PC-9 (cell line): ENCODE measurements around the gene TBC1D22A. TPM values are rescaled to one million over a fixed set of nuclear protein-coding genes. Genes with fewer than 3 reads are reported as not detected.

Experiments
- BruUV-seq: library from RNA; stranded (reverse); fragments of 400-500 nt; replicated peaks from 2 replicates; lab custom pipeline; 2021; lab: Mats Ljungman, UMichigan
- CTCF ChIA-PET: fragments of 300-600 bp; sonication (Branson Sonifier 250); formaldehyde crosslinking; loops from one replicate; lab custom pipeline; 2022; ENCODE audit warnings: antibody characterized with exemption; lab: Charles Lee
- POLR2A ChIA-PET: fragments of 300-600 bp; sonication (Branson Sonifier 250); formaldehyde crosslinking; loops from one replicate; lab custom pipeline; 2022; ENCODE audit warnings: antibody characterized with exemption; ENCODE audit not compliant: unreplicated experiment; lab: Charles Lee
- DNase-seq, 2 experiments: peaks; one replicate each; pipeline versions ENCODE4 v3.0.0 to v3.0.0-alpha.2; 2015 to 2022; ENCODE audit warnings: mixed read lengths in 1 of 2
- H2AFZ ChIP-seq: fragments of 200-600 bp; sonication (generic); 2 replicates; pipeline ENCODE4 v1.8.1; 2017; ENCODE audit warnings: antibody characterized with exemption
- H3F3A ChIP-seq: fragments of 200-600 bp; sonication (generic); 2 replicates; pipeline ENCODE4 v1.8.1; 2017; ENCODE audit warnings: antibody characterized with exemption, mild to moderate bottlenecking, low read depth; ENCODE audit not compliant: insufficient read depth
- H3K27ac ChIP-seq: fragments of 200-600 bp; sonication (generic); 2 replicates; pipeline ENCODE4 v1.6.1; 2016; ENCODE audit warnings: mixed run types
- H3K27me3 ChIP-seq: fragments of 200-600 bp; sonication (generic); 2 replicates; pipeline ENCODE4 v1.6.1; 2016; ENCODE audit warnings: low read depth, mixed run types; ENCODE audit not compliant: insufficient read depth
- H3K36me3 ChIP-seq: fragments of 200-600 bp; sonication (generic); 2 replicates; pipeline ENCODE4 v1.6.1; 2016; ENCODE audit warnings: low read depth, mixed run types
- H3K4me1 ChIP-seq: fragments of 200-600 bp; sonication (generic); replicated peaks from 2 replicates; pipeline ENCODE4 v1.6.1; 2016; ENCODE audit warnings: mixed run types; ENCODE audit not compliant: insufficient read depth
- H3K4me2 ChIP-seq: fragments of 200-600 bp; sonication (generic); 2 replicates; pipeline ENCODE4 v1.6.1; 2017; ENCODE audit warnings: mixed run types
- H3K4me3 ChIP-seq: fragments of 200-600 bp; sonication (generic); 2 replicates; pipeline ENCODE4 v1.6.1; 2016; ENCODE audit warnings: mixed run types
- H3K79me2 ChIP-seq: fragments of 200-600 bp; sonication (generic); 2 replicates; pipeline ENCODE4 v1.6.1; 2017; ENCODE audit warnings: low read depth, mixed run types
- H3K9me2 ChIP-seq: fragments of 200-600 bp; sonication (generic); 2 replicates; pipeline ENCODE4 v1.8.1; 2017; ENCODE audit warnings: mild to moderate bottlenecking; ENCODE audit not compliant: insufficient read depth
- H3K9me3 ChIP-seq: fragments of 200-600 bp; sonication (generic); 2 replicates; pipeline ENCODE4 v1.8.1; 2016; ENCODE audit warnings: low read depth; ENCODE audit not compliant: insufficient read depth
- H4K20me1 ChIP-seq: fragments of 200-600 bp; sonication (generic); 2 replicates; pipeline ENCODE4 v1.8.1; 2017; ENCODE audit not compliant: insufficient read depth
- EZH2 ChIP-seq: fragments of 200-600 bp; sonication (generic); IDR thresholded peaks from 2 replicates; pipeline ENCODE4 v1.8.0; 2017; ENCODE audit warnings: antibody characterized with exemption, low read depth
- intact Hi-C: fragments of 100-400 bp; cut with micrococcal nuclease; formaldehyde crosslinking; loops from one replicate; pipeline ENCODE4 v1.10.0; 2022; ENCODE audit not compliant: unreplicated experiment
- total RNA-seq: library from RNA; stranded (reverse); gene quantifications from 2 replicates; pipeline ENCODE4 v1.2.3, GENCODE V29; 2021
- TF ChIP-seq, protein P1 (sequence below): fragments of 200-600 bp; sonication (generic); conservative IDR thresholded peaks from 2 replicates; pipeline ENCODE4 v1.6.1; 2017; ENCODE audit warnings: mixed run types, antibody characterized with exemption, mild to moderate bottlenecking, moderate library complexity

The TBC1D22A gene
- total RNA-seq, 1 experiment from 2014 or later: 40.3 TPM

DNA sequence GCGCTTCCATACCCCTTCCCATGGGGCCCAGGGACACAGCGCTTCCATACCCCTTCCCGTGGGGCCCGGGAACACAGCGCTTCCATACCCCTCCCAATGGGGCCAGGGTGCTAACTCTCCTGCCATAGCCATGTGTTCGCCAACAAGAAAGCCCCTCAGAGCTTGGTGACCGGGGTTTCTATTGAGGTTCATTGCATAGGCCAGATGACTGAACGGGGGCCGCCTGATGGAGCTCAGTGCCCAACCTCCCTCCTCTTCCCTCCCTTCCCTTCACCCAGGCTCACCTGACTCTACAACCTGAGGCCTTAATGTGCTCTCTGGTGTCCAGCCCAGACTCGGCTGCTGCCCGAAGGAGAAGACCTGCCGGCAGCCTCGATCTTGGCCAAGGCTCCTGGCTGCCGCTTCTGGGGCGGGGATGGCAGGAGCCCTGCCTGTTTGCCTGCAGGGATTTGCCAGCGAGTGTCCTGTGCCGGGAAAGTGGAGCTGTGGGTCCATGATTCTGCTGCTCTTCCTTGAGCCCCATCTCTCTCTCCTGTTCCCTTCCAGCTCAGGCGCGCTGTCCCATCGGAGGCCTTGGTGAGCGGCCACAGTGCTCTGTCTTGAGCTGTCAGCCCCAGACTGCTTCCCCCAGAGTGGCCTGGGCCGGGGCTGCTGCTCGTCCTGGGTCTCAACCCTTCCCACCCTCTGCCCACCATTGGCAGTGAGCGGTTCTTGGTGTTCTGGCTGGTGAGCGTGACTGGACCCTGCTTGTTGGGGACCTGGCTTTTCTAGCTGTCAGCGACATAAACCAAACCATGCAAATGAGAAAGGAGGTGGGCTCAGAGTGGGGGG lies 267.0 kb downstream of the TBC1D22A start:
- CTCF ChIA-PET: no interaction called here
- intact Hi-C loops: no loop called here

DNA sequence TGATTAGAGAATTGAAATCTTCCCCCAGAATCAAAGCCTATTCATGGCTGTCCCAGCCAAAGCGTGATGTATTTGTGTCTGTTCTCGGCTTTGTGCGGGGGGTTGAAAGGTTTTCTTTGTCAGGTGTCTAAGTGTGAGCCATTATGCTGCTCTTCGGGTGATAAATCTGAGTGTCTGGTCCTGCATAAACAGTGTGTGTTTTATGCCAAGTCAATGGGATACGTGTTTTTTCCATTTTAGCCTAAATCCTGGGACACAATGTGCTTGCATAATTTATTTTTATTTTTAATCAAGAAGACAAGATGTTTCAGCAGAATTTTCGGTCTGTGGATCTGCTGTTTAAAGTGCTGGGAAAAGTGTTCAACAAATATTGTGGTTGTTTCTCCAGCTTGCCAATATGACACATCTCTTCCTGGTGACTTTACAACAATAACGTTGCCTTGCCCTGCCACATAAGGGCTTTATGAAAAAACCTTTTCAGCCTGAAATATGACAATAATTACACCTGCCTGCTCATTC lies 267.8 kb downstream of the TBC1D22A start:
- DNase-seq: no peak
- no TSS peak for BruUV-seq
- CTCF ChIA-PET: no interaction called here

More for the DNA sequence above, 267.0 kb downstream of the TBC1D22A start:
- H3K4me1 ChIP-seq: no peaks in the 10 kb centered on the region
- H3K4me2 ChIP-seq: no peak overlapping the region
- H3F3A ChIP-seq: no peaks in the 10 kb centered on the region
- H3K9me3 ChIP-seq: no peaks in the 10 kb centered on the region
- POLR2A ChIA-PET: no interaction called here
- no peaks in the 10 kb centered on the region for H3K9me2 ChIP-seq
- no TSS peak for BruUV-seq
- H3K79me2 ChIP-seq: no peaks in the 10 kb centered on the region
- H2AFZ ChIP-seq: no peak overlapping the region
- DNase-seq: no peak
- H3K27ac ChIP-seq: no peak overlapping the region
- H4K20me1 ChIP-seq: peaks cover 22% of the 10 kb centered on the region
- H3K27me3 ChIP-seq: no peaks in the 10 kb centered on the region
- TF ChIP-seq EZH2: no peak
- TF ChIP-seq, protein P1, sequence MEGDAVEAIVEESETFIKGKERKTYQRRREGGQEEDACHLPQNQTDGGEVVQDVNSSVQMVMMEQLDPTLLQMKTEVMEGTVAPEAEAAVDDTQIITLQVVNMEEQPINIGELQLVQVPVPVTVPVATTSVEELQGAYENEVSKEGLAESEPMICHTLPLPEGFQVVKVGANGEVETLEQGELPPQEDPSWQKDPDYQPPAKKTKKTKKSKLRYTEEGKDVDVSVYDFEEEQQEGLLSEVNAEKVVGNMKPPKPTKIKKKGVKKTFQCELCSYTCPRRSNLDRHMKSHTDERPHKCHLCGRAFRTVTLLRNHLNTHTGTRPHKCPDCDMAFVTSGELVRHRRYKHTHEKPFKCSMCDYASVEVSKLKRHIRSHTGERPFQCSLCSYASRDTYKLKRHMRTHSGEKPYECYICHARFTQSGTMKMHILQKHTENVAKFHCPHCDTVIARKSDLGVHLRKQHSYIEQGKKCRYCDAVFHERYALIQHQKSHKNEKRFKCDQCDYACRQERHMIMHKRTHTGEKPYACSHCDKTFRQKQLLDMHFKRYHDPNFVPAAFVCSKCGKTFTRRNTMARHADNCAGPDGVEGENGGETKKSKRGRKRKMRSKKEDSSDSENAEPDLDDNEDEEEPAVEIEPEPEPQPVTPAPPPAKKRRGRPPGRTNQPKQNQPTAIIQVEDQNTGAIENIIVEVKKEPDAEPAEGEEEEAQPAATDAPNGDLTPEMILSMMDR: no peak
- no peak overlapping the region for H3K4me3 ChIP-seq
- H3K36me3 ChIP-seq: no peaks in the 10 kb centered on the region

DNA sequence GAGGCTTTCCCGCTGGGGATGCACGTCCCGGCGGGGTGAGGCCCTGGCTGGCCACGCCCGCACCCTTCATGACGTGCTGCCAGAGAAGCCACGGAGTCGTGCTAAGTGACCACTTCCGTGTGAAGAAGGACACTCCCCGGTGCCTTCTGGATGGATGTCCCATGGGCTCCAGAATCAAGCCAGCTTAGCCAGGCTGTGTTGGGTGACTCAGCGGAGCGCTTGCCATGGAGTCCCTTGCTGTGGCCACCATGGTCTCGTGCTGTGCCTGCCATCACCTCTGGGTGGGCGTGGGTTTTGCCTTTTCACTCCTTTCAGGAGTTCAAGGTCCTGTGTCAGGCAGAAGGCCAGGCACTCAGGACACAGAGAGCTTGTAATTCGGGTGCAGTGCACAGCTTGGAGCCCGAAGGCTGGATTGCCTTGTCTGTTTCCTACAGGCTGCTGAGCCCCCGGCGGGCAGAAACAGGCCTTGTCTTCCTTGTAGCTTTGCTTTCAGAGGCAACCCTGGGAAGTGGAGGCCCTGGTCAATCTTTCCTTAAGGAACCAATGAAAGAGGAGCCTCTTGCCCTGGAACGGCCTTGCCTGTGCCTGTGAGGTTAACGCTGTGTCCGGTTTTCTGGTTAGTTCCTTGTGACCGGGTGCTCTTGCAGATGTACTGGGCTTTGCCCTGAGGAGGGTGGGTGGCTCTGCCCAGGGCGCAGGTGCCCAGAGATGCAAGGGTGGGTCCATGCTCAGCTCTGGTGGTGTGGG lies 268.6 kb downstream of the TBC1D22A start:
- H3K27ac ChIP-seq: no peak overlapping the region
- no TSS peak for BruUV-seq
- H3F3A ChIP-seq: no peaks in the 10 kb centered on the region
- no peaks in the 10 kb centered on the region for H3K36me3 ChIP-seq
- ChIA-PET CTCF (no interaction called here), POLR2A (no interaction called here)
- no peaks in the 10 kb centered on the region for H3K27me3 ChIP-seq
- intact Hi-C loops: no loop called here
- H2AFZ ChIP-seq: no peak overlapping the region
- no peaks in the 10 kb centered on the region for H3K79me2 ChIP-seq
- peaks cover 33% of the 10 kb centered on the region for H4K20me1 ChIP-seq
- TF ChIP-seq, protein P1: no peak
- TF ChIP-seq EZH2: no peak
- no peaks in the 10 kb centered on the region for H3K9me3 ChIP-seq
- DNase-seq: no peak
- H3K4me1 ChIP-seq: no peaks in the 10 kb centered on the region
- H3K4me3 ChIP-seq: no peak overlapping the region
- no peaks in the 10 kb centered on the region for H3K9me2 ChIP-seq
- no peak overlapping the region for H3K4me2 ChIP-seq

More for the DNA sequence above, 267.8 kb downstream of the TBC1D22A start:
- POLR2A ChIA-PET: no interaction called here
- no peaks in the 10 kb centered on the region for H3K36me3 ChIP-seq
- no peaks in the 10 kb centered on the region for H3K9me2 ChIP-seq
- H3K4me3 ChIP-seq: no peak overlapping the region
- no peaks in the 10 kb centered on the region for H3K4me1 ChIP-seq
- no peak overlapping the region for H2AFZ ChIP-seq
- H3F3A ChIP-seq: no peaks in the 10 kb centered on the region
- H4K20me1 ChIP-seq: peaks cover 26% of the 10 kb centered on the region
- no peaks in the 10 kb centered on the region for H3K79me2 ChIP-seq
- intact Hi-C loops: no loop called here
- no peaks in the 10 kb centered on the region for H3K27me3 ChIP-seq
- no peak for TF ChIP-seq EZH2
- TF ChIP-seq, protein P1: no peak
- H3K9me3 ChIP-seq: no peaks in the 10 kb centered on the region
- H3K27ac ChIP-seq: no peak overlapping the region
- H3K4me2 ChIP-seq: no peak overlapping the region
